ENCODE data around the gene JMY.

GRCh38 chr5:79202076-79202475 lies 33.9 kb upstream of the JMY start:
- no peak for TF ChIP-seq CTCF (IDR thresholded peaks at IDR 0.05)
- TF ChIP-seq POLR2A (IDR thresholded peaks at IDR 0.05) = no peak
